ENCODE data around the gene PRR5.
"Not testable (repeated sequence)": the region's sequence is repeated elsewhere in the genome, so short reads cannot be mapped to it uniquely, and the experiment has no call there.

DNA sequence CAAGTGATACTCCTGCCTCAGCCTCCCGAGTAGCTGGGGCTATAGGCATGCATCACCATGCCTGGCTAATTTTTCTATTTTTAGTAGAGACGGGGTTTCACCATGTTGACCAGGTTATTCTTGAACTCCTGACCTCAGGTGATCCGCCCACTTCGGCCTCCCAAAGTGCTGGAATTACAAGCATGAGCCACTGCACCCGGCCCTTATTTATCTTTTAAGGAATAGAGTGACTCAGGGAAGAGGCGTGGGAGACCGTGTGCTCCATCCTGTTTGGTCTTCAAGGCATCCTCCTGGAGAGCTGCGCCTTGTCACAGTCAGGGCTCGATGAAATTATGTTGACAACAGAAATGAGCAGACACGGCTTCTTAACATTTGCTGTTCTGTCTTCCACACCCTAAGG lies 37.7 kb downstream of the PRR5 start:
- TF ChIP-seq, protein P1, sequence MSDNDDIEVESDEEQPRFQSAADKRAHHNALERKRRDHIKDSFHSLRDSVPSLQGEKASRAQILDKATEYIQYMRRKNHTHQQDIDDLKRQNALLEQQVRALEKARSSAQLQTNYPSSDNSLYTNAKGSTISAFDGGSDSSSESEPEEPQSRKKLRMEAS (IDR thresholded peaks at IDR 0.05) = not testable (repeated sequence)
- TF ChIP-seq, protein P2, sequence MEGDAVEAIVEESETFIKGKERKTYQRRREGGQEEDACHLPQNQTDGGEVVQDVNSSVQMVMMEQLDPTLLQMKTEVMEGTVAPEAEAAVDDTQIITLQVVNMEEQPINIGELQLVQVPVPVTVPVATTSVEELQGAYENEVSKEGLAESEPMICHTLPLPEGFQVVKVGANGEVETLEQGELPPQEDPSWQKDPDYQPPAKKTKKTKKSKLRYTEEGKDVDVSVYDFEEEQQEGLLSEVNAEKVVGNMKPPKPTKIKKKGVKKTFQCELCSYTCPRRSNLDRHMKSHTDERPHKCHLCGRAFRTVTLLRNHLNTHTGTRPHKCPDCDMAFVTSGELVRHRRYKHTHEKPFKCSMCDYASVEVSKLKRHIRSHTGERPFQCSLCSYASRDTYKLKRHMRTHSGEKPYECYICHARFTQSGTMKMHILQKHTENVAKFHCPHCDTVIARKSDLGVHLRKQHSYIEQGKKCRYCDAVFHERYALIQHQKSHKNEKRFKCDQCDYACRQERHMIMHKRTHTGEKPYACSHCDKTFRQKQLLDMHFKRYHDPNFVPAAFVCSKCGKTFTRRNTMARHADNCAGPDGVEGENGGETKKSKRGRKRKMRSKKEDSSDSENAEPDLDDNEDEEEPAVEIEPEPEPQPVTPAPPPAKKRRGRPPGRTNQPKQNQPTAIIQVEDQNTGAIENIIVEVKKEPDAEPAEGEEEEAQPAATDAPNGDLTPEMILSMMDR (IDR thresholded peaks at IDR 0.05; ENCODE audit: low read depth, low read length, missing input control) = not testable (repeated sequence)
- TF ChIP-seq RAD21 (IDR thresholded peaks at IDR 0.05); EGR1 (IDR thresholded peaks at IDR 0.05; ENCODE audit: low read depth in 2 of 2); JUND (IDR thresholded peaks at IDR 0.05); TAF1 (conservative IDR thresholded peaks at IDR 0.05); FOXA1 (IDR thresholded peaks at IDR 0.05); RXRA (IDR thresholded peaks at IDR 0.05); GABPA (IDR thresholded peaks at IDR 0.05 in 1 of 2, conservative IDR thresholded peaks at IDR 0.05 in 1 of 2): not testable (repeated sequence)
- TF ChIP-seq, protein P3, sequence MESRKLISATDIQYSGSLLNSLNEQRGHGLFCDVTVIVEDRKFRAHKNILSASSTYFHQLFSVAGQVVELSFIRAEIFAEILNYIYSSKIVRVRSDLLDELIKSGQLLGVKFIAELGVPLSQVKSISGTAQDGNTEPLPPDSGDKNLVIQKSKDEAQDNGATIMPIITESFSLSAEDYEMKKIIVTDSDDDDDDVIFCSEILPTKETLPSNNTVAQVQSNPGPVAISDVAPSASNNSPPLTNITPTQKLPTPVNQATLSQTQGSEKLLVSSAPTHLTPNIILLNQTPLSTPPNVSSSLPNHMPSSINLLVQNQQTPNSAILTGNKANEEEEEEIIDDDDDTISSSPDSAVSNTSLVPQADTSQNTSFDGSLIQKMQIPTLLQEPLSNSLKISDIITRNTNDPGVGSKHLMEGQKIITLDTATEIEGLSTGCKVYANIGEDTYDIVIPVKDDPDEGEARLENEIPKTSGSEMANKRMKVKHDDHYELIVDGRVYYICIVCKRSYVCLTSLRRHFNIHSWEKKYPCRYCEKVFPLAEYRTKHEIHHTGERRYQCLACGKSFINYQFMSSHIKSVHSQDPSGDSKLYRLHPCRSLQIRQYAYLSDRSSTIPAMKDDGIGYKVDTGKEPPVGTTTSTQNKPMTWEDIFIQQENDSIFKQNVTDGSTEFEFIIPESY (IDR thresholded peaks at IDR 0.05) = not testable (repeated sequence)
- TF ChIP-seq, protein P4, sequence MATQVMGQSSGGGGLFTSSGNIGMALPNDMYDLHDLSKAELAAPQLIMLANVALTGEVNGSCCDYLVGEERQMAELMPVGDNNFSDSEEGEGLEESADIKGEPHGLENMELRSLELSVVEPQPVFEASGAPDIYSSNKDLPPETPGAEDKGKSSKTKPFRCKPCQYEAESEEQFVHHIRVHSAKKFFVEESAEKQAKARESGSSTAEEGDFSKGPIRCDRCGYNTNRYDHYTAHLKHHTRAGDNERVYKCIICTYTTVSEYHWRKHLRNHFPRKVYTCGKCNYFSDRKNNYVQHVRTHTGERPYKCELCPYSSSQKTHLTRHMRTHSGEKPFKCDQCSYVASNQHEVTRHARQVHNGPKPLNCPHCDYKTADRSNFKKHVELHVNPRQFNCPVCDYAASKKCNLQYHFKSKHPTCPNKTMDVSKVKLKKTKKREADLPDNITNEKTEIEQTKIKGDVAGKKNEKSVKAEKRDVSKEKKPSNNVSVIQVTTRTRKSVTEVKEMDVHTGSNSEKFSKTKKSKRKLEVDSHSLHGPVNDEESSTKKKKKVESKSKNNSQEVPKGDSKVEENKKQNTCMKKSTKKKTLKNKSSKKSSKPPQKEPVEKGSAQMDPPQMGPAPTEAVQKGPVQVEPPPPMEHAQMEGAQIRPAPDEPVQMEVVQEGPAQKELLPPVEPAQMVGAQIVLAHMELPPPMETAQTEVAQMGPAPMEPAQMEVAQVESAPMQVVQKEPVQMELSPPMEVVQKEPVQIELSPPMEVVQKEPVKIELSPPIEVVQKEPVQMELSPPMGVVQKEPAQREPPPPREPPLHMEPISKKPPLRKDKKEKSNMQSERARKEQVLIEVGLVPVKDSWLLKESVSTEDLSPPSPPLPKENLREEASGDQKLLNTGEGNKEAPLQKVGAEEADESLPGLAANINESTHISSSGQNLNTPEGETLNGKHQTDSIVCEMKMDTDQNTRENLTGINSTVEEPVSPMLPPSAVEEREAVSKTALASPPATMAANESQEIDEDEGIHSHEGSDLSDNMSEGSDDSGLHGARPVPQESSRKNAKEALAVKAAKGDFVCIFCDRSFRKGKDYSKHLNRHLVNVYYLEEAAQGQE (IDR thresholded peaks at IDR 0.05) = not testable (repeated sequence)
